ENCODE results near the gene SLC5A10.
"Not testable (repeated sequence)": the region's sequence is repeated elsewhere in the genome, so short reads cannot be mapped to it uniquely, and the experiment has no call there.

Gene SLC5A10

GRCh38 chr17:18948476-18949006 is 3.4 kb upstream of the SLC5A10 start:
- DNase-seq, result no peak

- no peak for DNase-seq
Measured at GRCh38 chr17:18949566-18949965, 2.4 kb upstream of the SLC5A10 start.

- DNase-seq, result no peak
Measured at GRCh38 chr17:18950346-18950745, 1.6 kb upstream of the SLC5A10 start.

- DNase-seq, result no peak
Measured at GRCh38 chr17:18950944-18951905, 740 bp upstream of the SLC5A10 start.

GRCh38 chr17:18953231-18953728 is 1.3 kb downstream of the SLC5A10 start:
- DNase-seq, result no peak

GRCh38 chr17:18954321-18954720 is 2.4 kb downstream of the SLC5A10 start:
- DNase-seq, result no peak

GRCh38 chr17:18955009-18955408 is 3.0 kb downstream of the SLC5A10 start:
- no peak for DNase-seq

- DNase-seq, result not testable (repeated sequence)
Measured at GRCh38 chr17:18956021-18956420, 4.1 kb downstream of the SLC5A10 start.

GRCh38 chr17:18956581-18956980 is 4.6 kb downstream of the SLC5A10 start:
- DNase-seq, result no peak

- DNase-seq, result no peak
Measured at GRCh38 chr17:18957831-18958230, 5.9 kb downstream of the SLC5A10 start.

GRCh38 chr17:18958611-18959010 is 6.6 kb downstream of the SLC5A10 start:
- DNase-seq, result no peak

- DNase-seq, result no peak
Measured at GRCh38 chr17:18959071-18959844, 7.3 kb downstream of the SLC5A10 start.

GRCh38 chr17:18959845-18960240 is 7.9 kb downstream of the SLC5A10 start:
- DNase-seq, result no peak

- no peak for DNase-seq
Measured at GRCh38 chr17:18960241-18960665, 8.3 kb downstream of the SLC5A10 start.

- peak; percentile 68 for DNase-seq
Measured at GRCh38 chr17:18960803-18961511, 9.0 kb downstream of the SLC5A10 start.

- no peak for DNase-seq
Measured at GRCh38 chr17:18961634-18962493, 9.9 kb downstream of the SLC5A10 start.

GRCh38 chr17:18962494-18962815 is 10.5 kb downstream of the SLC5A10 start:
- DNase-seq, result no peak

GRCh38 chr17:18963126-18964017 is 11.4 kb downstream of the SLC5A10 start:
- DNase-seq, result no peak

GRCh38 chr17:18964018-18964351 is 12.0 kb downstream of the SLC5A10 start:
- DNase-seq, result no peak

GRCh38 chr17:18964550-18964949 is 12.6 kb downstream of the SLC5A10 start:
- DNase-seq, result no peak

All from inflammatory macrophage treated with lipopolysaccharide for 4 hours (primary cell).